NCI-H510A (cell line): ENCODE results near the gene GNB2.
"Not testable (repeated sequence)": the region's sequence is repeated elsewhere in the genome, so short reads cannot be mapped to it uniquely, and the experiment has no call there.

Experiments
- DNase-seq: peaks from one replicate; lab custom pipeline; 2025; lab: John Stamatoyannopoulos, UW

GNB2 gene

DNA sequence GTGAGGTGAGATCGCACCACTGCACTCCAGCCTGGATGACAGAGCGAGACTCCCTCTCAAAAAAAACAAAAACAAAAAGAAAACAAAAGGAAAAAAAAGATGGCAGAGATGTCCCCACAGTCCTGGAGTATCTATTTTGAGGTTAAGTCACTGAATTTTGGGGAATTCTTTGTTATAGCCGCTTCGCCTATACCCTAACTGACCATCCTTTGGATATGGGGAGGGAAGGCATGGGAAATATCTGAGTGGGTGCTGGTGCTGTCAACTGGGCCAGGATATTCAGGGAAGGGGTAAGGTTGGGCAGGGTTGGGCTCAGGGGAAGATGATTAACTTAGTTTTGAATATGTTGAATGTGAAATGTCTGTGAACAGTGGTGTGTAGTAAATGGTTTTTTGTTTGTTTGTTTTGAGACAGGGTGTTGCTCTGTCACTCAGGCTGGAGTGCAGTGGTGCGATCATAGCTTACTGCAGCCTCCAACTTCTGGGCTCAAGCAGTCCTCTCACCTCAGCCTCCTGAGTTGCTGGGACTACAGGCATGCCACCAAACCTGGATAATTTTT, 8.3 kb upstream of the GNB2 start:
- no peak for DNase-seq

DNA sequence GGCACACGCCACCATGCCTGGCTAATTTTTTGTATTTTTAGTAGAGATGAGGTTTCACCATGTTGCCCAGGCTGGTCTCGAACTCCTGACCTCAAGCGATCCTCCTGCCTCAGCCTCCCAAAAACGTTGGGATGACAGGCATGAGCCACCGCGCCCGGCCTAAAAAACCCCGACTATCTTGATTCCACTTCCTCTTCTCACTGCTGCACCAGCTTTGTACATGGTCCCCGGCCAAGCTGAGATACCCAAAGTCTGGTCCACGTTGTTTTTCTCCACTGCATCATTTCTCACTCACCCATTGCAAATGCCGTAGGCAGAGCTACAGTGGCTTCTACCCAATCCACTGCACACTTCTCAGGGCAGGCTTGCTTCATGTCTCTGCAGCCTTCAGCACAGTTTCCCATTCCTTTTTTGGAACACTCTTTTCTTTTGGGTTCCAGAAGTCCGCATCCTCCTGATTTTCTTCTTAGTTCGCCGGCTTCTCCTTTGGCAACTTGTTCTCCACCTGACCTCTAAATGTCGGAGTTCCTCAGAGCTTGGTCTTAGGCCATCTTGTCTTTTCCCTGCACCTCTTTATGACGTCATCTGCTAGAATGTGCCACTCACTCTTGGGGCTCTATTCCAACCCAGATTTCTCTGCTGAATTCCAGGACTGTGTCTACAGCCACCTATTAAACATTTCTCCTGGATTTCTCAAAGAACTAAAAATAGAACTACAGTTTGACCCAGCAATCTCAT, 6.0 kb upstream of the GNB2 start:
- DNase-seq: no peak

DNA sequence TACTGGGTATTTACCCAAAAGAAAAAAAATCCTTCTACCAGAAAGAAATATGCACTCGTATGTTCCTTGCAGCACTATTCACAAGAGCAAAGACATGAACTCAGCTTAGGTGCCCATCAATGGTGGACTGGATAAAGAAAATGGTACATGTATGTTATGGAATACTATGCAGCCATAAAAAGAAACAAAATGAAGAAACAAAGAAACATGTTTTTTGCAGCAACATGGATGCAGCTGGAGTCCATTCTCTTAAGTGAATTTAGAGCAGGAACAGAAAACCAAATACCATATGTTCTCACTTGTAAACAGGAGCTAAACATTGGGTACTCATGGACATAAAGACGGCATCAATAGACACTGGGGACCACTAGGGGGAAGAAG, 5.5 kb upstream of the GNB2 start:
- DNase-seq: no peak

DNA sequence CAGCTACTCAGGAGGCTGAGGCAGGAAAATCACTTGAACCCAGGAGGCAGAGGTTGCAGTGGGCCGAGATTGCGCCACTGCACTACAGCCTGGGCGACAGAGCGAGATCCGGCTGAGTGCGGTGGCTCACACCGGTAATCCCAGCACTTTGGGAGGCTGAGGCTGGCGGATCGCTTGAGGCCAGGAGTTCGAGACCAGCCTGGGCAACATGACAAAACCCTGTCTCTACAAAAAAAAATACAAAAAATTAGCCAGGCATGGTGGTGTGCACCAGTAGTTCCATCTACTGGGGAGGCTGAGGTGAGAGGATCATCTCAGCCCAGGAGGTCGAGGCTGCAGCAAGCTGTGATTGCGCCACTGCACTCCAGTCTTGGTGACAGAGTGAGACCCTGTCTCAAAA, 4.4 kb upstream of the GNB2 start:
- DNase-seq: not testable (repeated sequence)

DNA sequence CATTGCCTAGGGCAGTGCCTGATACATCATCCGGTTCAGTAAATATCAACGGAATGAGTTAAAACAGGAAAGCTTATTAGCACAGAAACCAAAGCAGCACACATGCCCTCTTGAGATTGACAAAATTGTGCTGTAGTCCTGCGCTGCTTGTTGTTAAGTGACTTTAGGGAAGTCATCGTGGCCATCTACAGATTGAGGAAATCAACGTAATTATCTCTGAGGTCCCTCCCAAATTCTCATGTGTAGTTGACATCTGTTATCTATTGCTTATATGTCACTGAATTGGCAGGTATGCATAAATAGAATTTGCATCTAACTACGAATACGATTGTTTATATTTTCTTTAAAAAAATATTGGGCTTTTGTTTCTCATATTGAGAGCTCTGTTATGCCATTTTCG, 3.5 kb upstream of the GNB2 start:
- no peak for DNase-seq

DNA sequence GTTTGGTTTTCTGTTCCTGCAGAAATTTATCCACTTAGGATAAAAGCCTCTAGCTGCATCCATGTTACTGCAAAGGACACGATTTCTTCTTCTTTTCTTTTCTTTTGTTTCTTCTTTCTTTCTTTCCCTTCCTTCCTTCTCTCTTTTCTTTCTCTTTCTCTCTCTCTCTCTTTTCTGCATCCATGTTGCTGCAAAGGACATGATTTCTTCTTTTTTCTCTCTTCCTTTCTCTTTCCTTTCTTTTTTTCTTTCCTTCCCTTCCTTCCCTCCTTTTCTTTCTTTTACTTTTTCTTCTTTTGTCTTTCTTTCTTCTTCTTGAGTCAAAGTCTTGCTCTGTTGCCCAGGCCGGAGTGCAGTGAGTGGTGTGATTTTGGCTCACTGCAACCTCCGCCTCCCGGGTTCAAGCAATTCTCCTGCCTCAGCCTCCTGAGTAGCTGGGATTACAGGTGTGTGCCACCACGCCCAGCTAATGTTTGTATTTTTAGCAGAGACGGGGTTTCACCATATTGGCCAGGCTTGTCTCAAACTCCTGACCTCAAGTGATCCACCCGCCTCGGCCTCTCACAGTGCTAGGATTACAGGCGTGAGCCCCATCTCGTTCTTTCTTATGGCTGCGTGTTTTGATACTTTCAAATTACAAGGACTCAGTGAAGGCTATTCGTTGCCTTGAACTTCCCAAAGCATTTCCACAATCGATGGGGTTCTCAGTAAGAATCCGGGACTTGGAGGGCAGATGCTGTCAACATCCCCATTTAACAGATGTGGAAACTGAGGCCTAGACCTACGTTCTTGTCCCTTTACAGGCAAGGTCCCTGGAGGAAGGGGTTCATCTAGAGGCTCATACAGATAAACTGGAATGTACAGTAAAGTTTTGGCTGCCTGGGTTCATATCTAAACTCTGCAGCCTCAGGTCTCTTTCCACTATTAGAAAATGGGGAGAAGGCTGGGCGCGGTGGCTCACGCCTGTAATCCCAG, 1.9 kb upstream of the GNB2 start:
- DNase-seq: no peak

DNA sequence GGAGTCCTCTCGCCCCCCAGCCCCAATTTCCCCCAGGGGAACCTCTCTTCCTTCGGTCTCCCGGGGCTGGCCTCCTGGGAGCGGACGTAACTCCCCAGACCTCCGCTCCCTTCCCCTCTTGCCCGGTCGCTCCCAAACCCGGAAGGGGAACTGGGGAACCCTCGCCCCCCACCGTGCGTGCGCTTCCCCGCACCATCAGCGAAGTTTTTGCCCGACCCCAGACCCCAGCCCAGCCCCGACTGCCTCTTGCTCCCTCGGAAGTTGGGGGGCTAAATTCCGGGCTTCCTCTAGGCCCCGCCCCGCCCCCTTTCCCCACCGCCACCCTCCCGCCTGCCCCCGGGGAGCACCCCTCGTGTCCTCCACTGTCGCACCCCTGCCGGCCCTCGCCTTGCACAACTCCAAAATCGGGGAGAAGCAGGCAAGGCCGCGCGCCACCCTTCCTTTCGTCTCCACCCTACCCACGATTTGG, 436 bp downstream of the GNB2 start:
- DNase-seq: no peak

DNA sequence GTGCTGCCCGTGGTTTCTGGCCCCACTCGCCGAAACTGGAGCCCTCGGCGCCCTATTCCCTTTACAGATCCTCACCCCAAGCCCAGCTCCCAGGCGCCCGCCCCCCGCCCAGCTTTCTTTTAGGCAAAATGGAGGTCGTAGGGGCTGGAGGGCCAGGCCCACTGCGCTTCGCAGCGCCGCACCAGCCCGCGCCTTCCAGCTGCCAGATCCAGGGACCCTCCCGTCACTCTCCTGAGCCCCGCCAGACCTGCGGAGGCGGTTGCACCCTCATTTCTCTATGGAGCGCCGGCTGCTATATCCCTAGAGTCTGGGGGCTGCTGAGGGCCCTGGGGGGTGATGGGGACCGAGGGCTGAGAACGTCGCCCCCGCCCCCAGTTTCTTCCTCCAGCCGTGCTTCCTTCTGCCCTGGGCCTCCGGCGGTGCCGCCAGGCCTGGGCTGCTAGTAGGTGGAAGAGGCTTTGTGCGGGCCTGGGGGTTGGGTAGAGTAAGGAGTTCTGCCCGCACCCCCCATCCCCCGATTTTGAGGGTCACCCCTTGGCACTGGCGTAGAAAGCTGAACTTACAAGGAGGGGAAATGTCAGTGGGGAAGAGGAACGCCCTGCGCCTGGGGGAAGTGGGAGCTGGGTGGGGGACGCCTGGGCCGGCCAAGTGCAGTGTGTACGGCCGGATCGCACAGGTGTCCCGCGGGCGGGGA, 1.0 kb downstream of the GNB2 start:
- DNase-seq: no peak

DNA sequence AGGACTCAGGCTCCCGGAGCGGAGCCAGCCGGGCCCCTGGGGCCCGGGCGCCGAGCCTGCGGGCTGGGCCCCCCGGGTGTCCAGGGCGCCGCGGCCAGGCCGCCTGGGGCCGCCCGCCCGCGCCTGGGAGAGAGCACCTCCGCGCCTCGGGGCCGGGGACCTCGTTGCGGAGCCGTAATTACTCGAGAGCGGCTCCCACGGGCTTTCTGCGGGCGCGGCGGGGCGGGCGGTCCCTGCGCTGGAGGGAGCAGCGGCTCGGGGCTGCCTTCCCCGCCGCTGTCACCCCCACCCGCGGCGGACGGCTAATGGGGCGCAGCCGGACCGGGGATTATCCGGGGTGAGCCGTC, 1.5 kb downstream of the GNB2 start:
- DNase-seq: no peak

DNA sequence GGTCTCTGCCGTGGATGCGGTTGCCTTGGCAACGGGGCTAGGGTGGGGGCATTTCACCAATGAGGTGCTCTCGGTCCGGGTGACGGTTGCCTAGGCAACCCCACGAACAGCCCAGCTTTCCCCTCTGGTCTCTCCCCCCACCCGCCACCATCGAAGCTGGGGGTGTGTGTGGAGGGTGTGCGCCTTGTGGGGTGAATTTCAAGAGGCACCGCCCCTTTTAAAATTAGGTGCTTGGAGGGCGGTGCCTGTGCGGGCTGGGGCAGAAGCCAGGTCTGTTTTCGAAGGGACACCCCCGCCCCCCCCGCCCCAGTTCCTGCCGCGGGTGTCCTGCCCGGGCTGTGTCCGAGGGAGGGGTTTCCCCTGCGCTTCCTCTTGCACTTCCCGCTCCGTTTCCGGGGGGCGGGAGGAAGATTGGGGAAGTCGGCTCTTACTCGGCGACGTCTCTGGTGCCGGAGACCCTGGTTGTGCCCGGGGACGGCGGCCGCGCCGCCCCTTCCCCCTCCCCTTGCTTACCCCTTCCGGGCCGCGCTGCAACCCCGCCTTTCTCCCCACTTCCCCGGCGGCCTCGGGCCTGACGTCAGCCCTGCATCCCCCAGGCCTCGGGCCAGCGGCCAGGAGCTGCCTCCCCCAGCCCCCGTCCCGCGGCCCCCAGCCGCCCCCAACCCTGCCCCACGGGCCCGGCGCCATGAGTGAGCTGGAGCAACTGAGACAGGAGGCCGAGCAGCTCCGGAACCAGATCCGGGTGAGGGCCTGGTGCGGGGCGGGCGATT, 2.2 kb downstream of the GNB2 start:
- DNase-seq: no peak

DNA sequence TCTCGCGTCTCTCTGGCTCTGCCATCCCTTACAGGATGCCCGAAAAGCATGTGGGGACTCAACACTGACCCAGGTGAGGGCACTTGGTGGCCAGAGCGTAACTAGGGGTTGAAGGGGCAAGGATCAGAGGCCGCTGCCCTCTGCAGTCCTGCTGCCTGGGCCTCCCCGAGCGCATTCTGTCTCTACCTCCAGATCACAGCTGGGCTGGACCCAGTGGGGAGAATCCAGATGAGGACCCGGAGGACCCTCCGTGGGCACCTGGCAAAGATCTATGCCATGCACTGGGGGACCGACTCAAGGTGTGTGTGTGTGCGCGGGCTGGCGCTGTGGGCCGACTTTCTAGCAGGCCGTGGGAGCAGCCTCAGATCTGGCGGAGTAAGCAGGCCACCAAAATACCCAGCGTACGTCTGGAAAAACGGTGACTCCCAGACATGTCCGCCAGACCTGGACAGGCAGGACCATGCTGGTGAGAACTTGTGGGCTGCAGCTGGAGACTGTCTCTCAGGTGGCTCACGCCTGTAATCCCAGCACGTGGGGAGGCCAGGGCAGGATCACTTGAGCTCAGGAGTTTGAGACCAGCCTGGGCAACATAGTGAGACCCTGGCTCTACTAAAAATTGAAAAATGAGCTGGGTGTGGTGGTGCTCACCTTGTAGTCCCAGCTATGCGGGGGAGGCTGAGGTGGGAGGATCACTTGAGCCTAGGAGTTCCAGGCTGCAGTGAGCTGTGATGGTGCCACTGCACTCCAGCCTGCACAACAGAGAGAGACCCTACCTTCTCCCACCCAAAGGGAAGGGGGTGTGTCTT, 3.2 kb downstream of the GNB2 start:
- no peak for DNase-seq

DNA sequence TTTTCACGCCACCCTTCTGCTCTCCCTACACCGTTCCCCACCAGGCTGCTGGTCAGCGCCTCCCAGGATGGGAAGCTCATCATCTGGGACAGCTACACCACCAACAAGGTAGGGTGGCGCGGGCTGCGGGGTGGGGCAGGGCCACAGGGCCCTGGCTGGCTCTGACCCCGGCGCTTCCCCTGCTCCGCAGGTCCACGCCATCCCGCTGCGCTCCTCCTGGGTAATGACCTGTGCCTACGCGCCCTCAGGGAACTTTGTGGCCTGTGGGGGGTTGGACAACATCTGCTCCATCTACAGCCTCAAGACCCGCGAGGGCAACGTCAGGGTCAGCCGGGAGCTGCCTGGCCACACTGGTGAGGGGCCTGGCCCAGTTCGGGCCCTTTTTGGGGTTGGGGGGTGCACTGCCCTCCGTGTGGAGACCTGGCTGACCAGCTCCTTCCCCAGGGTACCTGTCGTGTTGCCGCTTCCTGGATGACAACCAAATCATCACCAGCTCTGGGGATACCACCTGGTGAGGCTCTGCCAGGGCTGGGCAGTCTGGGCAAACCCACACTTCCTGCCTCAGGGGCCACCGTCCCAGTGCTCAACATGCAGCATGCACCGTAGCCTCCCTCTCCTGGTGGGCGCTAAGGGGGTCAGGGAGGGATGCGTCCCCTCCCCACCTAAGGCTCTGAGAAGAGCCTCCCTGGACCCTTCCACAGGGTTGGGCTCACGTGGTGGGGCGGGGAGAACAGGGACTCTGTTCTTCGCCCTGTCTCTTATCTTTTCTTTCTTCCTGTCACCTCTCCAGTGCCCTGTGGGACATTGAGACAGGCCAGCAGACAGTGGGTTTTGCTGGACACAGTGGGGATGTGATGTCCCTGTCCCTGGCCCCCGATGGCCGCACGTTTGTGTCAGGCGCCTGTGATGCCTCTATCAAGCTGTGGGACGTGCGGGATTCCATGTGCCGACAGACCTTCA, 4.0 kb downstream of the GNB2 start:
- DNase-seq: no peak

DNA sequence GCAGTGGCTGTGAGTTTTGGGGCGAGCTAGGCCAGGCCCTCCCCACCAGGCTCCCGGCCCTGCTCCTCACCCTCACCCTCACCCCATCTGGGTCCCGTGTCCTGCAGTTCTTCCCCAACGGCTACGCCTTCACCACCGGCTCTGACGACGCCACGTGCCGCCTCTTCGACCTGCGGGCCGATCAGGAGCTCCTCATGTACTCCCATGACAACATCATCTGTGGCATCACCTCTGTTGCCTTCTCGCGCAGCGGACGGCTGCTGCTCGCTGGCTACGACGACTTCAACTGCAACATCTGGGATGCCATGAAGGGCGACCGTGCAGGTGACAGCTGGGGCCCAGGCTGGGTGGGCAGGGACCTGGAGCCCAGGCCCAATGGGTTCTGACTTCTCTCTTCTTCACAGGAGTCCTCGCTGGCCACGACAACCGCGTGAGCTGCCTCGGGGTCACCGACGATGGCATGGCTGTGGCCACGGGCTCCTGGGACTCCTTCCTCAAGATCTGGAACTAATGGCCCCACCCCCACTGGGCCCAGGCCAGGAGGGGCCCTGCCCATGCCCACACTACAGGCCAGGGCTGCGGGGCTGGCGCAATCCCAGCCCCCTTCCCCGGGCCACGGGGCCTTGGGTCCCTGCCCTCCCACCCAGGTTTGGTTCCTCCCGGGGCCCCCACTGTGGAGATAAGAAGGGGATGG, 4.9 kb downstream of the GNB2 start:
- no peak for DNase-seq

DNA sequence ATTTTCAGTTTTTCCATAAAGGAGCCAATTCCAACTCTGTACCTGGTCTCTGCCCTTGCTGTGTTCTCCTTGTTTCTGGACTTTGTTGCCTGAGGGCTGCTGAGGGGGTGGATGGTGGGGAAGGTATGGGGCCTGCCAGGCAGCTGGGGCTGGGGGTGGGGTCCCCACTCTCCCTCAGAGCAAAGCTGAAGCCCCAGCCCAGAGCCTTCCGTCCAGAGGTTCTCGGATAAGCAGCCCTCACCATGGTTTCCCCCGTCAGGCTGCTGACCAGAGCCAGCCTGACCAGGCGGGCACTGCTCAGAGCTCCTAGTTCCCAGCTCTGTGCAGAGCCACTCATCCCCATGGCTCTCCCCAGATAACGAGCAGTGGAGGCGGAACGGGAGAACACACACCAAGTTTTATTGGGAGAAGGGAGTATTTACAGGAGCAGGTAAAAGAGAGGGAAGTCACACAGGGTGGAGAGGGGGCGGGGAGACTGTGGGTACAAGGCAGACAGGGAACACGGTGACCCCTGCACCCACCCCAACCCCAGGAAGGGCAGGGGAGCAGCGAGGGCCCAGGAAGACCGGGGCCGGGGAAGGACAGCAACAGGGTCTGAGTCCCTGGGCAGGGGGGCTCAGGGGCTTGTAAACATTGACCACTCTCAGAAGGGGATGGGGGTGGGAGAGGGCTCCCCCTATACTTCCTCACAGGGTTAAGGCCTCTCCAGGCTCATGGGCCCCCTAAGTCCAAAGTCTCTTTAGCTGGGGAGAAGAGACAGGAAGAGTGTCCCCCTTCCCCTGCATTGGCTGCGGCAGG, 5.8 kb downstream of the GNB2 start:
- DNase-seq: no peak

DNA sequence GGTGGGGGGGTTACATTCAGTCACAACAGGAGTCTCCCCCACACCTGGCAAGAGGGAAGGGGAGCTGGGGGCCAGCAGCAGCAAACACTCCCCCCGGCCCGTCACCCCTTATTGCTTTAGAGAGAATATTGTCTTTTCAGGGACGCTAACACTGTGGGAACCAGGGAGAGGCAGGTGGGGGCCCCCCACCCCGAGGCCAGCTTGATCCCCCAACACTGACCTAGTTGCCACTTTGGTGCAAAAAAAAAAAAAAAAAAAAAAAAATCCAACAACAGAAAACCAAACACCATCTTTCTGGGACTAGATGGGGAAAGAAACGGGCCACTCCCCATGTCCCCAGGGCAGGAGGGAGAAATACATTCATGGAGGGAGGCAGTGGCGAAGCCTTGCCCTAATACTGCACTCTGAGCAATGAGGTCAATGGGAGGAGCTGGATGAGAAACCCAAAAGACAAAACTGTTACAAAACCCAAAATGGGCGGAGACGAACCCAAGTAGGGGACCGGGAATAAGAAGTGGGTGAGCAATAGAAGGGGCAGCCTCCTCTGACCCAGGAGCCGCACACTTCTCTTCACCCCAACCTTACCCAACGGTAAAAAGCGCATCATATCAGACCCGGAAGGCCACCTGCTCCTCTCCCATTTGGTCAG, 6.5 kb downstream of the GNB2 start:
- no peak for DNase-seq

DNA sequence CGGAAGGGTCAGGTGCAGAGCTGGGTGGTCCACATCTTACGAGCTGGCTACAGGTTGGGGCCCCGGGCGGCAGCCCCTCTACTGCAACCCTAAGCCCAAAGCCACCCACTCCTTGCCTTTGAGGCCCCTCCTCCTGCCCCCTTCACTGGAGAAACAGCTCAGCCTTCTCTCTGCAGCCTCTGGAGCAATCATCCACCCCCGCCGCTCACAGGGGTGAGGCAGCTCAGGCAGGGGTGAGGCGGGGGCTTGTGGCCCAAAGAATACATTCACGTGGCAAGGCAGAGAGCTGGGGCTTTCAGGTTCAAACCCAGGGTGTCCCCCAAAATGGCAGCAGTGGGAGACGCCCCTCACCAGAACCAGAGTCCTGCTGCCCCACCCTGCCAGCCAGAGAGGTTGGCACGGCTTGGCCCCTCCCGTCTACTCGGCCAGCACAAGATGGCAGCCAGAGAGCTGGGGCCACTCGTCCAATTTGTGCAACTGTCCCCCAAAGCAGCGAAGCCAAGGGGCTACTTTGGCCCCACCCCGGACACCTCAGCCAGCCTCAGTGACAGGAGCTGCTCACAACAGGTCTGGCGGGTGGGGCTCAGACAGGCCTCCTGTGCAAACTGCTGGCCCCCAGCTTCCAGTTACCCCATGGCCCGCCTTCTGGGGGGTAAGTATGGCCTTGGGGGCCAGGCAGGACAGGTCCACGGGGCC, 7.2 kb downstream of the GNB2 start:
- DNase-seq: no peak
